ENCODE results near the gene LRRC14B. TPM values are rescaled to one million over a fixed set of nuclear protein-coding genes. Genes with fewer than 3 reads are reported as not detected.

Gene LRRC14B
- total RNA-seq, 2 donors from 2014 or later: not detected

- no peak for ATAC-seq
- H3K4me1 ChIP-seq: no peaks in the 10 kb centered on the region
- no peaks in the 10 kb centered on the region for H3K9me3 ChIP-seq
- no peaks in the 10 kb centered on the region for H3K36me3 ChIP-seq (replicated peaks in 1 of 2; ENCODE audit: insufficient read depth in 1 of 2, low read depth in 2 of 2)
- H3K4me3 ChIP-seq: no peak overlapping the region
- intact Hi-C loops (cut with DNase I): no loop called here
- no peak overlapping the region for H3K27ac ChIP-seq
- TF ChIP-seq CTCF (IDR thresholded peaks at IDR 0.05): no peak
- no peak for TF ChIP-seq POLR2A (IDR thresholded peaks at IDR 0.05)
- no peak for DNase-seq
- H3K27me3 ChIP-seq: no peaks in the 10 kb centered on the region
- WGBS, 2 donors: 85 to 86% methylated on average over 18 to 22 of the region's 22 CpGs
Measured at GRCh38 chr5:181566-181965, 9.7 kb upstream of the LRRC14B start.

- H3K4me3 ChIP-seq: no peak overlapping the region
- H3K36me3 ChIP-seq (replicated peaks in 1 of 2; ENCODE audit: insufficient read depth in 1 of 2, low read depth in 2 of 2): no peaks in the 10 kb centered on the region
- no peaks in the 10 kb centered on the region for H3K27me3 ChIP-seq
- 86 to 89% methylated on average over 12 of the region's 12 CpGs for WGBS, 2 donors
- no peaks in the 10 kb centered on the region for H3K9me3 ChIP-seq
- no peak overlapping the region for H3K27ac ChIP-seq
- intact Hi-C loops (cut with DNase I): no loop called here
- DNase-seq: no peak
- no peaks in the 10 kb centered on the region for H3K4me1 ChIP-seq
- ATAC-seq: no peak
- TF ChIP-seq POLR2A (IDR thresholded peaks at IDR 0.05) (no peak), CTCF (IDR thresholded peaks at IDR 0.05) (no peak)
Measured at GRCh38 chr5:182126-182525, 9.2 kb upstream of the LRRC14B start.

GRCh38 chr5:184471-184870 is 6.8 kb upstream of the LRRC14B start:
- H3K27me3 ChIP-seq: no peaks in the 10 kb centered on the region
- H3K4me1 ChIP-seq: peaks cover 9% of the 10 kb centered on the region
- no peak overlapping the region for H3K27ac ChIP-seq
- no peak overlapping the region for H3K4me3 ChIP-seq
- H3K9me3 ChIP-seq: no peaks in the 10 kb centered on the region
- no peak for ATAC-seq
- WGBS, 2 donors: 74 to 77% methylated on average over 7 of the region's 7 CpGs
- no peak for TF ChIP-seq CTCF (IDR thresholded peaks at IDR 0.05)
- no peak for TF ChIP-seq POLR2A (IDR thresholded peaks at IDR 0.05)
- intact Hi-C loops (cut with DNase I): no loop called here
- no peak for DNase-seq
- H3K36me3 ChIP-seq (replicated peaks in 1 of 2; ENCODE audit: insufficient read depth in 1 of 2, low read depth in 2 of 2): no peaks in the 10 kb centered on the region

GRCh38 chr5:185095-186070 is 5.9 kb upstream of the LRRC14B start:
- TF ChIP-seq POLR2A (IDR thresholded peaks at IDR 0.05) (no peak), CTCF (IDR thresholded peaks at IDR 0.05) (no peak)
- H3K4me3 ChIP-seq: no peak overlapping the region
- DNase-seq: no peak

More at GRCh38 chr5:185095-186070, 5.9 kb upstream of the LRRC14B start:
- ATAC-seq: no peak
- H3K9me3 ChIP-seq: no peaks in the 10 kb centered on the region
- no peaks in the 10 kb centered on the region for H3K27me3 ChIP-seq
- 72 to 78% methylated on average over 9 to 19 of the region's 21 CpGs for WGBS, 2 donors
- intact Hi-C loops (cut with DNase I): no loop called here
- H3K27ac ChIP-seq: no peak overlapping the region
- H3K36me3 ChIP-seq (replicated peaks in 1 of 2; ENCODE audit: insufficient read depth in 1 of 2, low read depth in 2 of 2): no peaks in the 10 kb centered on the region
- peaks cover 9% of the 10 kb centered on the region for H3K4me1 ChIP-seq

Data from body of pancreas (tissue), 4 donors.